ENCODE results near the gene ZBTB12. TPM values are rescaled to one million over a fixed set of nuclear protein-coding genes. Genes with fewer than 3 reads are reported as not detected.
"Not testable (repeated sequence)": the region's sequence is repeated elsewhere in the genome, so short reads cannot be mapped to it uniquely, and the experiment has no call there.

ZBTB12 gene
- polyA plus RNA-seq, 1 donor: 11.8 TPM

DNA sequence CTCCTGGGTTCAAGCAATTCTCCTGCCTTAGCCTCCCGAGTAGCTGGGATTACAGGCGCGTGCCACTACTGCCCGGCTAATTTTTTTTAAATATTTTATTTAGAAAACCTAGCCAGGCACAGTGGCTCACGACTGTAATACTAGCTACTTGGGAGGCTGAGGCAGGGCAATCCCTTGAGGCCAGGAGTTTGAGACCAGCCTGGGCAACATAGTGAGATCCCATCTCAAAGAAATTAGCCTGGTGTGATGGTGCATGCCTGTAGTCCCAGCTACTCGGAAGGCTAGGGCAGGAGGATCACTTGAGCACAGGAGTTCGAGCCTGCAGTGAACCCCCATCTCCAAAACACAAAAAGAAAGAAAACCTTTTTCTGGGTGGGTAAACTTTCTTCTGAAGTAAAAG, 25.5 kb downstream of the ZBTB12 start:
- no peak for DNase-seq
- Histone ChIP-seq H3K4me3 (ENCODE audit: low read length) (no peak overlapping the region), H3K9me3 (ENCODE audit: control insufficient read depth, low read depth, low read length) (no peaks in the 10 kb centered on the region), H3K4me1 (ENCODE audit: control insufficient read depth, insufficient read depth, low read length) (peaks cover 22% of the 10 kb centered on the region), H3K27ac (ENCODE audit: low read length) (peak overlapping the region; percentile 99), H3K27me3 (ENCODE audit: control insufficient read depth, insufficient read depth, low read length) (no peaks in the 10 kb centered on the region), H3K36me3 (ENCODE audit: control insufficient read depth, insufficient read depth, low read length) (peaks cover 40% of the 10 kb centered on the region)
- WGBS (ENCODE audit: insufficient coverage, low lambda C conversion rate): no CpG with 5 or more reads among the region's 7 CpGs

DNA sequence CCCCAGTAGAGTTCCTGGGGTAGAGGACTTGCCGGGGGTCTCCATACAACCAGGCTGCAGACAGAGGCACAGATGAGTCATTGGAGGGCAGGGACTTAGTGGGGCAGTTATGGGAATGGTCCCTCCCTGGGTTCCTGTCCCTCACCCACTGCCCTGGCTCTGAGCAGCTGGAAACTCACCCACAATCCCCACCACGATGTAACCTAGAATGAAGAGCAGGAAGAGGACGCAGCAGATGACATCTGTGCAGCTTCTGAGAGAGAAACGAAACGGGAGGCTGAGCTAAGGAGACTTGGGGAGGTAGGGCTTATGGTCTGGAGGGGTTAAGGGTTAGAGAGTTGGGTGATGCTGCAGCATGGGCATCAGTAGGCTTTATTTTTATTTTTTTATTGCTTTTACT, 26.0 kb downstream of the ZBTB12 start:
- 95% methylated on average over 3 of the region's 5 CpGs for WGBS (ENCODE audit: insufficient coverage, low lambda C conversion rate)
- peaks cover 40% of the 10 kb centered on the region for H3K36me3 ChIP-seq (ENCODE audit: control insufficient read depth, insufficient read depth, low read length)
- no peak overlapping the region for H3K4me3 ChIP-seq (ENCODE audit: low read length)
- H3K4me1 ChIP-seq (ENCODE audit: control insufficient read depth, insufficient read depth, low read length): peaks cover 22% of the 10 kb centered on the region
- no peaks in the 10 kb centered on the region for H3K9me3 ChIP-seq (ENCODE audit: control insufficient read depth, low read depth, low read length)
- no peak overlapping the region for H3K27ac ChIP-seq (ENCODE audit: low read length)
- no peak for DNase-seq
- no peaks in the 10 kb centered on the region for H3K27me3 ChIP-seq (ENCODE audit: control insufficient read depth, insufficient read depth, low read length)

DNA sequence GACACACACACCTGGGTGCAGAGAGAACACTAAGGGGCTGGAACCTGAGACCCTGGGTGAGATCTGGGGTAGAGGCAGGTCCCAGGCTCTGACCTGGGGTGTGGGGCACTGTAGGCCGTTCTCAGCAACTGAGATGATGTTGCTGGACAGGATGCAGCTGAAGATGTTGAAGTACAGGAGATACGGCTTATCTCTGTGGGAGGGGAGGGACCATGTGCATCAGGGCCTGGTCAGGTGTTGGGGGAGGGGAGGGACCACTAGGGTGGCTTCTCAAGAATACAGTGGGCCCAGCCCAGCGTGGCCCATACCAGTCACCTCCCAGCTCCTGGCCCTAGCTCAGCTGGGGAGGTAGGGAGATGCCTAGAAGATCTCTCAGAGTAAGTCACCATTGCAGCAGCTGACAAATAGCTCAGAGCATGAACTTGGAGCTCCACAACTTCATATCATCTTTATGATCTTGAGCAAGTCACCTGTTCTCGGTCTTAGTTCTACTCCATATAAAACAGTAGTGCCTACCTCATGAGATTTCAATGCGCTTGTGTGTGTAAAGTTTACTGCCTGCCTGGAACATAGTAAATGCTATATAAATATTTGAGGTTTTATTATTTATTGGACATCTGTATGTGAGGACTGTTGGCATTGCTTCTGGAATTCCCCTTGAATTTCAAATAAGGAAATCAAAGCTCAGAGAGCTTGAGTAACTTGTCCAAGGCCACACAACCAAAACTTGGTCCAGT, 26.9 kb downstream of the ZBTB12 start:
- 58% methylated on average over 2 of the region's 5 CpGs for WGBS (ENCODE audit: insufficient coverage, low lambda C conversion rate)
- no peak overlapping the region for H3K27ac ChIP-seq (ENCODE audit: low read length)

DNA sequence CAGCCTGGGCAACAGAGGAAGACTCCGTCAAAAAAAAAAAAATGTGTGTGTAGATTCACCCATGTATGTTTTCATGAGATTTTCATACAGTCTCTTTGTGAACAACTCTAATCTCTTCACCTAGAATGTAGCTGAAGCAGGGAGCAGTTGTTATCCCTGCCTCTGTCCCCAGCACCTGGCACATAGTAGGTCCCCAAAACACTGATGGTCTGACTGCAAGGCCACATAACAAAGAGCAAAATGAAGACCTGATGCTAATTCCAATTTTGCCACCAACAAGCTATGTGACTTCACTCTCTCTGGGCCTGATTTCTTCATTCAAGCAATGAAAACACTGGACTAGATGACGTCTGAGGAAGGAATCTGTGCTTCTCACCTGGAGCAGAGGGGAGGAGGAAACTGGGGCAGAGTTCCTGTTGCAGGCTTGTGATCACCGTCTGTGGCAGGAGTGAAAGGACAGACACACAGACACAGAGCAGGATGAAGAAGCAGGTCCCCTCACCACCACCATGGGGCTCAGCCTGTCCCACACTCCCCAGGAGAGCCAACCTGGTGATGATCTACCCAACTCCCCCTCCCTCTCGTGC, 27.7 kb downstream of the ZBTB12 start:
- H3K9me3 ChIP-seq (ENCODE audit: control insufficient read depth, low read depth, low read length): no peaks in the 10 kb centered on the region
- H3K4me1 ChIP-seq (ENCODE audit: control insufficient read depth, insufficient read depth, low read length): peaks cover 16% of the 10 kb centered on the region
- H3K4me3 ChIP-seq (ENCODE audit: low read length): no peak overlapping the region
- DNase-seq: no peak
- peaks cover 39% of the 10 kb centered on the region for H3K36me3 ChIP-seq (ENCODE audit: control insufficient read depth, insufficient read depth, low read length)
- WGBS (ENCODE audit: insufficient coverage, low lambda C conversion rate): no CpG with 5 or more reads among the region's 4 CpGs
- H3K27me3 ChIP-seq (ENCODE audit: control insufficient read depth, insufficient read depth, low read length): no peaks in the 10 kb centered on the region
- H3K27ac ChIP-seq (ENCODE audit: low read length): no peak overlapping the region

More for the DNA sequence above, 26.9 kb downstream of the ZBTB12 start:
- no peaks in the 10 kb centered on the region for H3K27me3 ChIP-seq (ENCODE audit: control insufficient read depth, insufficient read depth, low read length)
- no peak for DNase-seq
- peaks cover 38% of the 10 kb centered on the region for H3K36me3 ChIP-seq (ENCODE audit: control insufficient read depth, insufficient read depth, low read length)
- H3K9me3 ChIP-seq (ENCODE audit: control insufficient read depth, low read depth, low read length): no peaks in the 10 kb centered on the region
- no peak overlapping the region for H3K4me3 ChIP-seq (ENCODE audit: low read length)
- H3K4me1 ChIP-seq (ENCODE audit: control insufficient read depth, insufficient read depth, low read length): peaks cover 22% of the 10 kb centered on the region

DNA sequence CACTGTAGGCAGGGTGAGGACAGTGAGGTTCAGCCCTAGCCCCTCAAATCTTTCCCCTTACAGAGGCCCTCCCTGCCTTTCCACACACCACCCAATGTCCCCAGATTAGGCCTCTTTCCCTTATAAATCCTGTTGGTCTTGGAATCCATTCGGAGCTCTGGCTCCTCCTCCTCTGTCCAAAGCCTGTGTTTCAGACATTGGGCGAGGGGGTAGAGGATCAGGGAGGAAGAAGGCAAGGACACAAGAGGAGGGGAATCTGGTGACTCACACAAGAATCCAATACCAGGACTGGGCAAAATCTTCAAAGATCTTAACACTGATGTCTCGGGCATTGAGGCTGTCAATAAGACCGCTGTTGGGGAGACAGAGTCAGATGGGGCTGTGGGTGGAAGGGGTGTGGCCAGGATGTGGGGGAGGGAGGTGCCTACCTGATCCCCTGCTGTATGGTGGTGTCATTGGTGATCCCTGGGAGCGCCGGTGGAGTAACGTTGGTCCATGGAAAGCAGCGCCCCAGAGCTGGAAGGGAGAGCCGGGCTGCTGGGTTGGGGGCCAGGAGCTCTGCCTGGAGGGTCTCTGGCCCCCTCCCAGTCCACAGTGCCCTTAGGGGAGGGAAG, 30.7 kb downstream of the ZBTB12 start:
- Histone ChIP-seq H3K4me3 (ENCODE audit: low read length) (no peak overlapping the region), H3K27me3 (ENCODE audit: control insufficient read depth, insufficient read depth, low read length) (no peaks in the 10 kb centered on the region), H3K9me3 (ENCODE audit: control insufficient read depth, low read depth, low read length) (no peaks in the 10 kb centered on the region), H3K4me1 (ENCODE audit: control insufficient read depth, insufficient read depth, low read length) (no peaks in the 10 kb centered on the region), H3K36me3 (ENCODE audit: control insufficient read depth, insufficient read depth, low read length) (peaks cover 49% of the 10 kb centered on the region), H3K27ac (ENCODE audit: low read length) (no peak overlapping the region)
- 40% methylated on average over 2 of the region's 9 CpGs for WGBS (ENCODE audit: insufficient coverage, low lambda C conversion rate)
- no peak for DNase-seq

DNA sequence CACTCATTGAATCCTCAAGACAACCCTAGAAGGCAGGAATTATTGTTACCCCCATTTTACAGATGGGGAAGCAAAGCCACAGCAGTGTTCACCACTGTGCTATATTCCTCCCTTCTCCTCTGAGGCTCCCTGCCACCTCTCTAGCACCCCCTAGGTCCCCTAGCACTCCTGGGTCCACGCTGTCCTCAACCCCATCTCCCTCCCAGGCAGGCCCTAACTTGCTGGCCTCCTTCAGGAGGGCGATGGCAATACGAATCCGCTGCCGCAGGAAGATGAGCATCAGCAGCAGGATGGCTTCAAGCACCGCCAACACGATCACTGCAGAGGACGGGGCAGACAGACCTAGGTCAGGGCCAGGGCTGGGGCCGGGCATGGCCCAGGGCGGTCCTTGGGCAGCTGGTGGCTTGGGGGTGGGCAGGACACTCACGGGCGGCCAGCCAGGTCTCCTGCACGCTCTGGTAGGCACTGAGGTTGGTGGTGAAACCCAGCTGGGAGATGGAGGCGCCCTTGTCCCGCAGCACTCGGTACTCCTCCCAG, 31.4 kb downstream of the ZBTB12 start:
- no CpG with 5 or more reads among the region's 16 CpGs for WGBS (ENCODE audit: insufficient coverage, low lambda C conversion rate)
- Histone ChIP-seq H3K4me1 (ENCODE audit: control insufficient read depth, insufficient read depth, low read length) (no peaks in the 10 kb centered on the region), H3K36me3 (ENCODE audit: control insufficient read depth, insufficient read depth, low read length) (peaks cover 51% of the 10 kb centered on the region), H3K4me3 (ENCODE audit: low read length) (no peak overlapping the region), H3K27me3 (ENCODE audit: control insufficient read depth, insufficient read depth, low read length) (no peaks in the 10 kb centered on the region), H3K9me3 (ENCODE audit: control insufficient read depth, low read depth, low read length) (no peaks in the 10 kb centered on the region), H3K27ac (ENCODE audit: low read length) (no peak overlapping the region)
- DNase-seq: no peak

DNA sequence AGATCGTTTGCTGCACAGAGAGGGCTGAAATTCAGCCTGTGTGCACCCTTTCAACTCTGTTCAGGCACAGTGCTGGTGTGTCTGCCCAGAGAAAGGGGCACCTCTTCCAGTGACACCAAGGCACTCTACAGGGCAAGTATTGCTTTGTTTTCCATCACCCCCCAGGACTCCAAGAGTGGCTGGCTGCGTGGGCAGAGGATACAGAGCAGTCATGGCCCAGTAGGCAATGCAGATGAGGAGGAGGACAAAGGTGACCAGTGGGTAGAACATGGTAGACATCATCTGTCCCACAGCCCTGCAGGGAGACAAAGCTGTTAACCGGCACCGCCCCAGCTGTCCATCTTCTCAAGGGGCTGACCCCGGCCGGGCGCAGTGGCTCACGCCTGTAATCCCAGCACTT, 32.5 kb downstream of the ZBTB12 start:
- no peak overlapping the region for H3K27ac ChIP-seq (ENCODE audit: low read length)
- no peak for DNase-seq
- H3K27me3 ChIP-seq (ENCODE audit: control insufficient read depth, insufficient read depth, low read length): no peaks in the 10 kb centered on the region
- no CpG with 5 or more reads among the region's 8 CpGs for WGBS (ENCODE audit: insufficient coverage, low lambda C conversion rate)
- no peaks in the 10 kb centered on the region for H3K4me1 ChIP-seq (ENCODE audit: control insufficient read depth, insufficient read depth, low read length)
- H3K4me3 ChIP-seq (ENCODE audit: low read length): no peak overlapping the region
- H3K36me3 ChIP-seq (ENCODE audit: control insufficient read depth, insufficient read depth, low read length): peaks cover 58% of the 10 kb centered on the region
- no peaks in the 10 kb centered on the region for H3K9me3 ChIP-seq (ENCODE audit: control insufficient read depth, low read depth, low read length)

DNA sequence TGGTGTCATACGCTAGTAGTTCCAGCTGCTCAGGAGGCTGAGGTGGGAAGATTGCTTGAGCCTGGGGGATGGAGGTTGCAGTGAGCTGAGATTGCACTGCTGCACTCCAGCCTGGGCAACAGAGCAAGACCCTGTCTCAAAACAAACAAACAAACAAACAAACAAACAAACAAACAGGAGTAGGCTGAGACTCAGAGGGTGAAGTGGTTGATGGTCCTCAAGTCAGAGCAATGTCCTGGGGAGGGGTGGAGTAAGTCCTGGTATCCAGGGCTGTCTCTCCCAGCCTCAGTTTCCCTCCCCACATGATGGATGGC, 33.3 kb downstream of the ZBTB12 start:
- H3K36me3 ChIP-seq (ENCODE audit: control insufficient read depth, insufficient read depth, low read length): peaks cover 55% of the 10 kb centered on the region
- no CpG with 5 or more reads among the region's 1 CpG for WGBS (ENCODE audit: insufficient coverage, low lambda C conversion rate)
- H3K9me3 ChIP-seq (ENCODE audit: control insufficient read depth, low read depth, low read length); H3K27me3 ChIP-seq (ENCODE audit: control insufficient read depth, insufficient read depth, low read length); H3K27ac ChIP-seq (ENCODE audit: low read length); H3K4me3 ChIP-seq (ENCODE audit: low read length); H3K4me1 ChIP-seq (ENCODE audit: control insufficient read depth, insufficient read depth, low read length); DNase-seq: not testable (repeated sequence)

DNA sequence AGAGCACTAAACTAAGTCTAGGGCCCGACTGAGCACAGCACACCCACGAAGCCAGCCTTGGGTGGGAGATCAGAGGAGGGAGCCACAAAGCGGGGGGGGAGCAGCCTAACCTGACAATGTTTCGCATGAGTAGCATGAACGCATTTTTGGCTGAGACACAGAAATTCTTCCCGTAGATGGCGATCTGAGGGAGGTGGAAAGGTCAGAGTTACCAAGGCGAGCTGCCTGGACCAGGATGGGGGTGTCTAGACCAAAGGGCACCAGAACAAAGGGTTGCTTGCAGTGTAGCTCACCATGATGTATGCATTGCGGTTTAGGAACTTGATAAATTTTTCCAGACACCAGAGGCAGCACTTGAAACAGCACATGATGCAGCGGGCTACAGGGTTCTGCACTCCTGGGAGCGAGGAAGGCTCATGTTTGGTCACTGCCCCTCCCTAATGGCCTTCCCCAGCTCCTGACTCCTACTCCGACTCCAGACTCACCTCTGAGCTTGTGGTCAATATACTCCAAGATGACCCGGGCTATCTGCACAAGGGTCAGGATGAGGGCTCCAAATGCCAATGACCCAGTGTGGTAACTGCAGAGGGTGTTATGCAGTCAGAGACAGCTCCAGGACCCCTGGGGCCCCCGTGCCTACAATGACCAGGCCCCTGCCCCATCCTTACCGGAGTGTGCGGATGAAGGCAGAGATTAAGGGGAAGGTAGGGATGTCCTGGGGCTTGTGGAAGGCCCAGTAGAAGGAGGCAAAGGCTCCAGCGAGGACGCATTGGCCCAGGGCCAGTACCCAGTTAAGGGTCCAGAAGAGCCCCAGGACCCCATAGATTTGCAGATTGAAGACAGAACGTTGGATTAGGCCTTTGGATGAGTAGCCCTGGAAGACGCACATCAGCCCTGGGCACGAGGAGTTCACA, 36.4 kb downstream of the ZBTB12 start:
- no peak for DNase-seq
- Histone ChIP-seq H3K36me3 (ENCODE audit: control insufficient read depth, insufficient read depth, low read length) (peaks cover 46% of the 10 kb centered on the region), H3K9me3 (ENCODE audit: control insufficient read depth, low read depth, low read length) (no peaks in the 10 kb centered on the region), H3K27ac (ENCODE audit: low read length) (no peak overlapping the region), H3K4me1 (ENCODE audit: control insufficient read depth, insufficient read depth, low read length) (peaks cover 10% of the 10 kb centered on the region), H3K27me3 (ENCODE audit: control insufficient read depth, insufficient read depth, low read length) (no peaks in the 10 kb centered on the region), H3K4me3 (ENCODE audit: low read length) (no peak overlapping the region)
- whole genome bisulfite sequencing (ENCODE audit: insufficient coverage, low lambda C conversion rate): 66% methylated on average over 5 of the region's 21 CpGs

DNA sequence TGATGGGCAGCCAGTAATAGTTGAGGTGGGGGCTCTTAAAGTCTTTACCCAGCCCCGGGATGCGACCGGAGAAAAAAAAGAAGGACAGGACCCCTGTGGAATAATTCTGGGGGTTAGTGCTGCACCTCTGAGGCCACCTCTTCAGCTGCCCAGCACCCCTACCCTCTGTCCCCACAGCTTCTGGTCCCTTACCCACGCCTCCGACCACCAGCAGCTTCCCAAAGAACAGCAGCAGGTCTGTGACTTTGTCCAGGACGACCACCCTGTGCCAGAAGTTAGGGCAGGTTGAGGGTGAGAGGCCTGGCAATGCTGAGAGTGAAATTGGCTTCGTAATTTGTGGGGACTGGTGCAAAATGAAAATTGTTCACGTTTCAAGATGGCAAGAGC, 37.1 kb downstream of the ZBTB12 start:
- H3K4me3 ChIP-seq (ENCODE audit: low read length): no peak overlapping the region
- WGBS (ENCODE audit: insufficient coverage, low lambda C conversion rate): no CpG with 5 or more reads among the region's 8 CpGs
- H3K9me3 ChIP-seq (ENCODE audit: control insufficient read depth, low read depth, low read length): no peaks in the 10 kb centered on the region
- H3K4me1 ChIP-seq (ENCODE audit: control insufficient read depth, insufficient read depth, low read length): peaks cover 10% of the 10 kb centered on the region
- no peak overlapping the region for H3K27ac ChIP-seq (ENCODE audit: low read length)
- H3K27me3 ChIP-seq (ENCODE audit: control insufficient read depth, insufficient read depth, low read length): no peaks in the 10 kb centered on the region
- H3K36me3 ChIP-seq (ENCODE audit: control insufficient read depth, insufficient read depth, low read length): peaks cover 47% of the 10 kb centered on the region
- no peak for DNase-seq
